Measurements from ENCODE around the gene GPC3. TPM values are rescaled to one million over a fixed set of nuclear protein-coding genes. Genes with fewer than 3 reads are reported as not detected.
"Not testable (repeated sequence)": the region's sequence is repeated elsewhere in the genome, so short reads cannot be mapped to it uniquely, and the experiment has no call there.

GPC3 gene
- total RNA-seq, 2 experiments from 2014 or later: 0.31 to 0.71 TPM

GRCh38 chrX:133638285-133638684 is 347.1 kb downstream of the GPC3 start:
- DNase-seq (no peak), ATAC-seq (no peak)
- no peak overlapping the region for H3K27ac Mint-ChIP-seq
- H3K9me3 Mint-ChIP-seq (ENCODE audit: insufficient read depth): no peaks in the 10 kb centered on the region
- CTCF ChIA-PET: no interaction called here
- H3K4me1 Mint-ChIP-seq (ENCODE audit: low read depth): no peaks in the 10 kb centered on the region
- no peak overlapping the region for H3K4me3 Mint-ChIP-seq
- H3K36me3 Mint-ChIP-seq (ENCODE audit: low read depth): no peaks in the 10 kb centered on the region
- H3K27me3 Mint-ChIP-seq (ENCODE audit: low read depth): no peaks in the 10 kb centered on the region
- POLR2A ChIA-PET: no interaction called here

GRCh38 chrX:133637765-133638164 is 347.6 kb downstream of the GPC3 start:
- no peaks in the 10 kb centered on the region for H3K4me1 Mint-ChIP-seq (ENCODE audit: low read depth)
- H3K4me3 Mint-ChIP-seq: no peak overlapping the region
- POLR2A ChIA-PET: no interaction called here
- no peak for DNase-seq
- H3K36me3 Mint-ChIP-seq (ENCODE audit: low read depth): no peaks in the 10 kb centered on the region
- no peaks in the 10 kb centered on the region for H3K27me3 Mint-ChIP-seq (ENCODE audit: low read depth)
- no peak for ATAC-seq
- no peaks in the 10 kb centered on the region for H3K9me3 Mint-ChIP-seq (ENCODE audit: insufficient read depth)
- no peak overlapping the region for H3K27ac Mint-ChIP-seq
- CTCF ChIA-PET: no interaction called here

GRCh38 chrX:133636009-133636408 is 349.4 kb downstream of the GPC3 start:
- DNase-seq: no peak
- H3K9me3 Mint-ChIP-seq (ENCODE audit: insufficient read depth): no peaks in the 10 kb centered on the region

DNA sequence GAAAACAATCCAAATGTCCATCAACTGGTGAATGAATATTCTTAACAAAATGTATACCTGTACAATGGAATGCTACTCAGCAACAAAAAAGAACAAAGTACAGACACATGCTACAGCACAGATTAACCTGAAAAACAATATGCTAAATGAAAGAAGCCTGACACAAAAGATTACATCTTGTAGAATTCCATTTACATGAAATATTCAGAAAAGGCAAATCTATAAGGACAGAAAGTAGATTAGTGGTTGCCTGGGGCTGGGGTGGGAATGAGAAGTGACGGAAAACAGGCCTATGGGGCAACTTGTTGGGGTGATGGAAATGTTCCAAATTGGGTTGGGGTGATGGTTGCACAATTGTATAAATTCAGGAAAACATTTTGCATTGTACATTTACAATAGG is 351.0 kb downstream of the GPC3 start:
- ChIA-PET POLR2A (no interaction called here), CTCF (no interaction called here)
- Mint-ChIP-seq H3K9me3 (ENCODE audit: insufficient read depth) (no peaks in the 10 kb centered on the region), H3K36me3 (ENCODE audit: low read depth) (no peaks in the 10 kb centered on the region), H3K27me3 (ENCODE audit: low read depth) (no peaks in the 10 kb centered on the region), H3K4me3 (no peak overlapping the region), H3K4me1 (ENCODE audit: low read depth) (no peaks in the 10 kb centered on the region), H3K27ac (no peak overlapping the region)
- ATAC-seq (no peak), DNase-seq (no peak)

More at GRCh38 chrX:133636009-133636408, 349.4 kb downstream of the GPC3 start:
- no peak for ATAC-seq
- H3K4me3 Mint-ChIP-seq: no peak overlapping the region
- H3K27me3 Mint-ChIP-seq (ENCODE audit: low read depth): no peaks in the 10 kb centered on the region
- H3K4me1 Mint-ChIP-seq (ENCODE audit: low read depth): no peaks in the 10 kb centered on the region
- no peaks in the 10 kb centered on the region for H3K36me3 Mint-ChIP-seq (ENCODE audit: low read depth)
- CTCF ChIA-PET: no interaction called here
- POLR2A ChIA-PET: no interaction called here
- H3K27ac Mint-ChIP-seq: no peak overlapping the region

DNA sequence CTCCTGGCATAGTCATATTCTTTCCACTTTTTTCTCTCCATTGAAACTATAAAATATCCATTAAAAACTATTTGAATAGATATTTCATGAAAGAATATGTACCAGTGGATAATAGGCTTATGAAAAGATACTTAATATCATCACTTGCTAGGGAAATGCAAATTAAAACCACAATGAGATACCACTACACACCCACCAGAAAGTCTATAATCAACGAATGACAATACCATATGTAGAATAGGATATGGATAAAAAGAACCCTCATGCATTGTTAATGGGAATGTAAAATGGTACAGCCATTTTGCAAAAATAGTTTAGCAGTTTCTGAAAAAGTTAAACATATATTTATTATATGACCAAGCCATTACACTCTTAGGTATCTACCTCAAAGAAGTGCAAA is 351.4 kb downstream of the GPC3 start:
- H3K4me1 Mint-ChIP-seq (ENCODE audit: low read depth): no peaks in the 10 kb centered on the region

DNA sequence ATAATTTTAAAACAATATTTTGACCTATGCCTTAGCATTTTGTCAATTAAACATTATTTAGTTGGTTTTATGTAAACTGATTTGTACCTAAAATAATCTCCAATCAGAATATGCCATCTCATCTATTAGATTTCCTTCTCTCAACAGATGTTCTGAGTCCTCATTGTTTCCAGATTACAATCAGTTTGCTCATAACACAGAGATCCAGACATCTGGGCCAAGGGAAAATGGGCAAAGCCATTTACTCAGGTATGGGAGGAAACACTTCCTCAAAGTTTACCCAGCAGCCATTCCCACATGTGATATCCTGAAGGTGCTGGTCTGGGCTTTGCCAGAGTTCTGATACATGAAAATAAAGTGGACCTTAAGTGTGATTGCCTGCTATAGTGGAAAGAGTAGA is 352.2 kb downstream of the GPC3 start:
- no peak for ATAC-seq
- no peaks in the 10 kb centered on the region for H3K27me3 Mint-ChIP-seq (ENCODE audit: low read depth)
- H3K27ac Mint-ChIP-seq: no peak overlapping the region

More for the DNA sequence above, 351.4 kb downstream of the GPC3 start:
- no peaks in the 10 kb centered on the region for H3K27me3 Mint-ChIP-seq (ENCODE audit: low read depth)
- ChIA-PET POLR2A (no interaction called here), CTCF (no interaction called here)
- H3K4me3 Mint-ChIP-seq: no peak overlapping the region
- DNase-seq: no peak
- ATAC-seq: no peak
- H3K27ac Mint-ChIP-seq: no peak overlapping the region
- no peaks in the 10 kb centered on the region for H3K9me3 Mint-ChIP-seq (ENCODE audit: insufficient read depth)
- no peaks in the 10 kb centered on the region for H3K36me3 Mint-ChIP-seq (ENCODE audit: low read depth)

GRCh38 chrX:133630362-133630761 is 355.0 kb downstream of the GPC3 start:
- DNase-seq (no peak), ATAC-seq (no peak)
- Mint-ChIP-seq H3K4me3 (no peak overlapping the region), H3K27ac (no peak overlapping the region), H3K9me3 (ENCODE audit: insufficient read depth) (no peaks in the 10 kb centered on the region), H3K27me3 (ENCODE audit: low read depth) (no peaks in the 10 kb centered on the region), H3K36me3 (ENCODE audit: low read depth) (no peaks in the 10 kb centered on the region), H3K4me1 (ENCODE audit: low read depth) (no peaks in the 10 kb centered on the region)
- POLR2A ChIA-PET: no interaction called here
- CTCF ChIA-PET: no interaction called here

More for the DNA sequence above, 352.2 kb downstream of the GPC3 start:
- POLR2A ChIA-PET: no interaction called here
- Mint-ChIP-seq H3K36me3 (ENCODE audit: low read depth) (no peaks in the 10 kb centered on the region), H3K4me3 (no peak overlapping the region), H3K4me1 (ENCODE audit: low read depth) (no peaks in the 10 kb centered on the region), H3K9me3 (ENCODE audit: insufficient read depth) (no peaks in the 10 kb centered on the region)
- CTCF ChIA-PET: no interaction called here
- no peak for DNase-seq

DNA sequence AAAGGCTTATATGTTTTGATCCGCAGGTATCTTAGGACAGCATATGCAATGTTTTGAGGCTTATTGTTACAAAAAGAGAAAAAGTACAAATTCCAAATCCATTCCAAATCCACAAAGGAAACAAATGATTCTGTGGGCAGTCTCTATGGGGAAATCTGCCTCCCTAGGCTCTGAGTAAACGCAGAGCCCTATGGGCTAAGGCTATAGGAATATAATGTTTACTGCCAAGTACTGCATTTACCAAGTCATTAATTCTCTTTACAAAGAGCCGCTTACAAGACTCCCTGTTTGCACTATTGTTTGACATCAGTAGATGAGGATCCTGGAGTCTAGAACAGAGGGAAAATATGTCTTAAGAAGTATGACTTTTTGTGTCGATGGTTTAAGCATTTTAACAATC is 357.7 kb downstream of the GPC3 start:
- ATAC-seq (no peak), DNase-seq (no peak)
- no peak overlapping the region for H3K4me3 Mint-ChIP-seq
- no peaks in the 10 kb centered on the region for H3K27me3 Mint-ChIP-seq (ENCODE audit: low read depth)
- H3K4me1 Mint-ChIP-seq (ENCODE audit: low read depth): no peaks in the 10 kb centered on the region
- no peaks in the 10 kb centered on the region for H3K36me3 Mint-ChIP-seq (ENCODE audit: low read depth)
- no peak overlapping the region for H3K27ac Mint-ChIP-seq
- no peaks in the 10 kb centered on the region for H3K9me3 Mint-ChIP-seq (ENCODE audit: insufficient read depth)
- POLR2A ChIA-PET: no interaction called here
- CTCF ChIA-PET: no interaction called here

- H3K9me3 Mint-ChIP-seq (ENCODE audit: insufficient read depth); H3K4me1 Mint-ChIP-seq (ENCODE audit: low read depth); H3K27me3 Mint-ChIP-seq (ENCODE audit: low read depth); ATAC-seq; CTCF ChIA-PET; H3K4me3 Mint-ChIP-seq; H3K36me3 Mint-ChIP-seq (ENCODE audit: low read depth); DNase-seq; H3K27ac Mint-ChIP-seq; POLR2A ChIA-PET: not testable (repeated sequence)
These were observed 364.0 kb downstream of the GPC3 start for GRCh38 chrX:133621384-133621783.

DNA sequence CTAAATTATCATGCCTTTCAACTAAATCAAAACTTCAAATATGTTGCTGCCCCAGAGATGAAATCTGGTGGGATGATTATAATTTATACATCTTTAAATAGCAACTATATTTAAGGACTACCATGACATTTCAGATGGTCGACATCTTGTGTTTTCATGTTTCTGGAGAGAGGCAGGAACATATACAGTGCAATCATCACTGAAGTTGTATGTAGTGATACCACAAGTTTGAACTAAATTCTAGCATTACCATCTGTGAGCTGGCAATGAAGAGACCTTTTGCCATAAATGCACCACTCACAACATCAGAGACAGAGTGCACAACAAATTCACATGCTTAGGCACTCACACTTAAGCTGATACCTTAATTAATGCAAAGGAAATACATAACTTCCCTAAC is 373.7 kb downstream of the GPC3 start:
- POLR2A ChIA-PET: no interaction called here
- H3K4me3 Mint-ChIP-seq: no peak overlapping the region

GRCh38 chrX:133610056-133610455 is 375.3 kb downstream of the GPC3 start:
- no peaks in the 10 kb centered on the region for H3K36me3 Mint-ChIP-seq (ENCODE audit: low read depth)
- DNase-seq (no peak), ATAC-seq (no peak)
- H3K27me3 Mint-ChIP-seq (ENCODE audit: low read depth): no peaks in the 10 kb centered on the region
- no peaks in the 10 kb centered on the region for H3K9me3 Mint-ChIP-seq (ENCODE audit: insufficient read depth)
- ChIA-PET CTCF (no interaction called here), POLR2A (no interaction called here)
- H3K27ac Mint-ChIP-seq: no peak overlapping the region
- no peak overlapping the region for H3K4me3 Mint-ChIP-seq
- H3K4me1 Mint-ChIP-seq (ENCODE audit: low read depth): no peaks in the 10 kb centered on the region

More for the DNA sequence above, 373.7 kb downstream of the GPC3 start:
- H3K27ac Mint-ChIP-seq: no peak overlapping the region
- H3K9me3 Mint-ChIP-seq (ENCODE audit: insufficient read depth): no peaks in the 10 kb centered on the region
- H3K36me3 Mint-ChIP-seq (ENCODE audit: low read depth): no peaks in the 10 kb centered on the region
- DNase-seq: no peak
- H3K4me1 Mint-ChIP-seq (ENCODE audit: low read depth): no peaks in the 10 kb centered on the region
- CTCF ChIA-PET: no interaction called here
- no peak for ATAC-seq
- no peaks in the 10 kb centered on the region for H3K27me3 Mint-ChIP-seq (ENCODE audit: low read depth)

DNA sequence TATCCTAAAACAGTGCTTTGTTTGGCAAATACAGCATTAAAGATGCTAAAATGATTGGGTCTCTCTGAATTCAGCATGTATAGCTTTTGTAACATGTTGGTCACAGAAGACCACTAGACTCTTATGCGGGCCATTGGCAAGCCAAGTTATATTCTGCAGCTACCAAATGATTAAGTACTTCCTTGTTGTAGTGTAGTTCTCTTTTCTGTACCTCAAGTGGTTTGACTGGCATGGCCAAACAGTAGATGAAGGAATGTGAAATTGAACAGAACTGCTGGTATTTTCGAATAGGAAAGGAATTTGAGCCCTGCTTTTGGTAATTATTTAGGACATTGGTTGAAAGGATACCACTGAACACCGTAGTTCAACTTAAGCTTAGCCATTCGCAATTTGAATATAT is 376.2 kb downstream of the GPC3 start:
- Mint-ChIP-seq H3K9me3 (ENCODE audit: insufficient read depth) (no peaks in the 10 kb centered on the region), H3K36me3 (ENCODE audit: low read depth) (no peaks in the 10 kb centered on the region), H3K27ac (no peak overlapping the region), H3K4me1 (ENCODE audit: low read depth) (no peaks in the 10 kb centered on the region), H3K27me3 (ENCODE audit: low read depth) (no peaks in the 10 kb centered on the region), H3K4me3 (no peak overlapping the region)
- POLR2A ChIA-PET: no interaction called here
- CTCF ChIA-PET: no interaction called here
- DNase-seq (no peak), ATAC-seq (no peak)

- no peak for DNase-seq
- Mint-ChIP-seq H3K4me1 (ENCODE audit: low read depth) (no peaks in the 10 kb centered on the region), H3K4me3 (no peak overlapping the region), H3K9me3 (ENCODE audit: insufficient read depth) (no peaks in the 10 kb centered on the region), H3K27ac (no peak overlapping the region), H3K36me3 (ENCODE audit: low read depth) (no peaks in the 10 kb centered on the region), H3K27me3 (ENCODE audit: low read depth) (no peaks in the 10 kb centered on the region)
- ATAC-seq: no peak
- ChIA-PET POLR2A (no interaction called here), CTCF (no interaction called here)
These were observed 377.0 kb downstream of the GPC3 start for GRCh38 chrX:133608406-133608805.

Measured in activated CD8-positive, alpha-beta T cell treated with anti-CD3 and anti-CD28 coated beads, Interleukin-2, amount 10 ng/mL, durations not matched to agents 7 days and 5 days (primary cell).